T-helper 1 cell (primary cell): ENCODE measurements around the gene KIAA1671.

Experiments
- DNase-seq, 5 donors: peaks; one replicate each; pipeline ENCODE4 v3.0.0-alpha.2; 2012 to 2020

KIAA1671 gene

DNA sequence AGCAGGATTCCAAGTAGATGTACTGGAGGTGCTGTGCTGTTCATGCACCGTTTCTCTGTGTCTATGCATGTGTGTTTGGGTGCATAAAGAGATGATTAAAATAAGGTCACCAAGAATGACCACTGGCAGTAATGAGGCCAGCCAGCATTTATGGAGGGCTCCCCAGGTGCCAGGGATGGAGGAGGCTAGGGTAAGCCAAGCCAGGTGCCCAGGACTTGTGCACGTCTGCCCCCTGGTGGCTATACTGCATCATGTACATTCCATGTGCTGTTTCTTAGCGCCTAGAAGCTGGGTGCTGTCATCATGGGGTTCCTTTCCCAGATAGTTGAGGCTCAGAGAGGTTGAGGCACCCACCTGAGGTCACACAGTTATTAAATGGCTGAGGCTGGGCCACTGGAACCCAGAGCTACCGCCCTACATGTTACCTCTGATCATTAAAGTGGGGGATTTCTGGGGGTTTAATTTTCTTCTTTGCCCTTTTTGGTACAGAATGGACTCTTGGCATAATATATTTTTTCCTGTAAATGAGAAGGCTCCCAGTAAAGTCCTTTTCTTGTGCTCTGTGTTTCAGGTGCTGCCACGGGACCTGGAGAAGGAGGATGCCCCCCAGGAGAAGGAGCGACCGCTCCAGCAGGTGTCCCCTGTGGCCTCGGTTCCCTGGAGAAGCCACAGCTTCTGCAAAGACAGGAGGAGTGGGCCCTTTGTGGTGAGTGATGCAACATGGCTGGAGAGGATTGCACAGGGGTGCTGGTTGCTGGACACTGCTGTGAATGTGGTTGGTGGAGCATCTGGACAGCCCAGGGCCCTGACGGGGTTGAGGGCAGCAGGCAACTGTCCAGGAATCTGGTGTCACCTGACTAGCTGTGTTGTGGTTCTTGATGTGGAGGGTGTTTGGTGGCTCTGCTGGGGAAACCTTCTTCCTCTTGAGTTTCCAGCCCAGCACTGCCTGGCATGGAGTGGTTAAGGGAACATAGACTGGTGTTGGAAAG lies 96.4 kb downstream of the KIAA1671 start:
- peak; percentile 40 to 69 (median 56) for DNase-seq

DNA sequence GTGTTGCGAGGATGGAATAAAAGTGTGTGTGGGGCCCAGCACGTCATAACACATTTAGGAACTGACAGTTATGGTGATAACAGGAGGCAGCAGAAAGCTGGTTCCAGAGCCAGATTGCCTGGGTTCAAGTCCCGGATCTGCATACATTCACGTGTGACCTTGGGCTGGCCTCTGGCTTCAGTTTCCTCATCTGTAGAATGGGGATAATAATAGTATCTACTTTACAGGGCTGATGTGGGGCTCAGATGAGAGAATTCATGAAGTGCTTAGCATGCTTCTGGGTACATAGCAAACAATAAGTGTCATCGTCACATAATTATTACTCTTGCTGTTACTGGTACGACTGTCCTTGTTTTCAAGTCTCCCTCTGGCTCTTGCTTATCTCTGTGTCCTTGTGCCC lies 97.3 kb downstream of the KIAA1671 start:
- DNase-seq, result no peak

DNA sequence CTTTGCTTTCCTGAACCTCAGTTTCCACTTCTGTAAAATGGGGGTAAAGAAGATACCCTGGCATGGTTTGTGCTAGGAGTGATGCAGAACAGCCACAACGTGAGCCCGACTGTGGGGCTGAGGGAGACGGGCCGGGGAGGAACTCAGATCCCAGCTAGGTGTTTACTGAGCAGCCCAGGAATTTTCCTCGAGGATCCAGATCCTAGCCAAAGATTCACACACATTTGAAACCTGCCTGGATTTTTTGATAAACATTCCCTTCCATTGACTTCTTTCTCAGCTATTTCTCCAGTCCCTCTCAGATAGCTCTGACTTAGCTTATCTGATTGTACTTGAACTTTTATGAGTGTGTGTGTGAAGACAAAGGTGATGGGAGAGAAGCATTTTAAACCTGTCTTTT lies 98.0 kb downstream of the KIAA1671 start:
- DNase-seq, result no peak

DNA sequence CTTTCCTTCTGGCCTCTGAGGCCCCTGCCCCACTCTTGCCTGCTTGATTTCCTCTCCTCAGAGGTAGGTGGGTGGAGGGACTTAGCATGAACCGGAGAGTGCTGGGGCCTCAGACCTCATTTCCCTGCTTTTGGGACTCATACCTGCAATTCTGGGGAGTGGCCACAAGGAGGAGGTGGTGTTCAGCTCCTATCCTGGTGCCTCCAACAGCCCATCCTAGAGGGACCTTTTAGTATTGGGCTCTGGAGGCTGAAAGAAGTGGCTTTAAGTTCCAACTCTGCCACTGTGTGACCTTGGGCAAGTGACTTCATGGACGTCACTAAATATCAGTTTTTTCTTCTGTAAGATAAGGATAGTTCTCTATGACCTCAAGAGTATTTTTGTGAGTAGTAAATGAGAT lies 98.6 kb downstream of the KIAA1671 start:
- DNase-seq, result no peak

DNA sequence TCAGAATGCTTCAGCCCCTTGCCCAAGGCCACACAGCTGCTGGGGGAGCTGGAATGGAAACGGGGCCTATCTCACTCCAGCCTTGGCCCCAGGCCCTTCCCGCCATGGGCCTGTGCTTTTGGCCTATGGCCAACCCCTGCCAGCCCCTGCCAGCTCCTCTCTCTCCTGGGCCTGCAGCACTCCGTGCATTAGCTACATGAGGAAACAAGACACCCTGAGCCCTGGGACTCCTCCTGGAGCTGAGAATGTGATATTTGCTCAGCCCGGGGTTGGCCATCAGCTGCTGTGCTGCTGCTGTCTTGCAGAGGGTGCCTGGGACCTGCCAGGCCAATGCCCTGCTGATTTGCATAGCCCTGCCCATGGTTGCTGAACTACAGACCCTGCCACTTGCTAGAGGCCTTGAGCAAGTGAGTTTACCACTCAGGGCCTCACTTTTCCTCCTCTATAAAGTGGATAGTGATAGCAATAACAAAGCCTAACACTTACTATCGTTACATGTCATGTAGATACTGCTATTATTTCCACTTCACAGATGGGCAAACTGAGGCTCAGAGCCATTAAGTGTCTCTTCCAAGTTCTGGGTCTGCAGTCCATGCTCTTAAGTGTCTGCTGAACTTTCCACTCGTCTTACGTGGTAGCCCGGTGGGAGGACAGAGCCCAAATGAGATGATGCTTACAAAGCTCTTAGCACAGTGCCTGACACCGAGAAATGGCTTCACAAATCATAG lies 99.6 kb downstream of the KIAA1671 start:
- no peak for DNase-seq

DNA sequence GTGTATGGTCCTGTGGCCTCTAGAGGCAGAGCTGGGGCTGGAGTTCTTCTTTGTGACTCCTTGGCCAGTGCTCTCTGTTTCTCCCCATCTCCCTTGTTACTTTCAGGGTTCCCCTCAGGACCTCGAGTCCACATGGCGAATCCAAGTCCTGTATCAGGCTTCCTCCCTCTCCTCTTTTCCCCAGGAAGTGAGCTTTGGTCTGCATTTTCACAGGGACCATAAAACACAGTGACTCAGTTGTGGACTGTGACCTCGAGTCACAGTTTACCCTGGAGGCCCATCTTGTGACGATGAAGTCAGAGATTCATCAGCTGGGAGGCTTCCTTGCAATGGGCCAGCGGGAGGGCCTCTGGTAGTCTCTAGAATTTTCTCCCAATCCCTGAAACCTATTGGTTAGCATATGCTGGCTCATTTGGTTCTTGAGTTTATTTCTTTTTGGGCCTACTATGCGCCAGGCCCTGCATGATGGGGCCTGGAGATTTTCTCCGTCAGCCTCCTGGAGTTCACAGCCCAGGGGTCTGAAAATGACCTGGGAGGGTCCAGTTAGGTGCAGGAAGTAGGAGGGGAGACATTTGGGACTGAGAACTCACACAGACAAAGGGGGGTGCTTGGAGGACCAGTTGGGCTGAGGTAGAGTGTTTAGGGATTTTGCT lies 100.8 kb downstream of the KIAA1671 start:
- DNase-seq, result no peak

DNA sequence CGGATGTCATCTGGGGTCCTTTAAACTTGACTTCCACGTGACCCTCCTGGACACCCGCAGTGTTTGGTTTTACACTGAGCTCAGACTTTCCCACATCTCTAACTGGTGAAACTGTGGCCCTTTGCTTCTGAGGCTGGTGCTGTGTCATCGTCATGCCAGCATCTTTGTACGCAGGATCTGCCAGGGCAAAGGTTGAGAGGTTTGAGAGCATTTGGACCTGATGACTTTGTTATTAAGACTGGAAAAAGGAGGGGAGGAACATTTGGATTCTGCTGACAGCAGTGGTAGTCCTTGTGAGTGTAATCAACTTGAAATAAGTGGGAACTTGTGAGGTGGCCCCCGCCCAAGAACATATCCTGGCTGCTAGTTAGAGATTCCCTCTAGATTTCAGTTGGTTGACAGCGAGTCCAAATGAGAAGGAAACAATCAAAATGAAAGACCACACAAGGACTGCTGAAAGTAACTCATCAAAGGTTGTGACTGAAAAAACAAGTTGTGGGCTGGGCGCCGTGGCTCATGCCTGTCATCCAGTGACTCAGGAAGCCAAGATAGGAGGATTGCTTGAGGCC lies 102.5 kb downstream of the KIAA1671 start:
- DNase-seq, result peak in 1 of 5 donors; percentile 74

DNA sequence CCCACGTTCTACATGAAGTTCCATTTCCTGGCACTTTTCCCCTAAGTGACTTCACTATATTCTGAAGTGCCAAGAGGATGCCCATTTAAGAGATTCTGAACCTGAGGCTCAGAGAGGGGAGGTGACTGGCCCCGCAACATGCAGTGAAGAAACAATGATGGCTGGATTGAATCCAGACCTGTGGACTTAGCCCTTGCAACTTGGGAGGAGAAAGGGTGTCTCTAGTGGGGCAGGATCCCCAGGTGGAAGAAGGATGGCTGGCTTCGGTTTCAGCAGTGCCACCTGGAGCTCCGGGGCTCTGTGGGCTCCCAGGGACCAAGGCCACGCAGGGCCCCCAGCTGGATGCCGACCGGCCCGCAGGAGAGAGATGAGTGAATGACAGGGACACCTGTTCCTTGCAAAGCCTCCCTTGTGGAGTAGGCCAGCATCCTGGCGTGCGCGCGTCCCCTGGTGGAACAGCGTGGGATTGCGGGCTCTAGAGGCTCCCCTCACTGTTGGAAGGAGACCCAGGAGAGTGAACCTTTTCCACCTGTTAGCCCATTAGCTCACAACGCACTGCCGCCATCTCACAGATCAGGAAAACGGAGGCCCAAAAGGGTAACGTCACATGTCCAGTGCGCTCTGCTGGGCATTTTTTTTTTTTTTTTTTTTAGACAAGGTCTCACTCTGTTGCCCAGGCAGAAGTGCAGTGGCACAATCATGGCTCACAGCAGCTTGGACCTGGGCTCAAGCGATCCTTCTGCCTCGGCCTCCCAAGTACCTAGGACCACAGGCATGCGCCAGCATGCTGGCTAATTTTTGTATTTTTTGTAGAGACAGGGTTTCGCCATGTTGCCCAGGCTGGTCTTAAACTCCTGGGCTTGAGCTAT lies 104.7 kb downstream of the KIAA1671 start:
- DNase-seq, result peak; percentile 34 to 69 (median 55)

DNA sequence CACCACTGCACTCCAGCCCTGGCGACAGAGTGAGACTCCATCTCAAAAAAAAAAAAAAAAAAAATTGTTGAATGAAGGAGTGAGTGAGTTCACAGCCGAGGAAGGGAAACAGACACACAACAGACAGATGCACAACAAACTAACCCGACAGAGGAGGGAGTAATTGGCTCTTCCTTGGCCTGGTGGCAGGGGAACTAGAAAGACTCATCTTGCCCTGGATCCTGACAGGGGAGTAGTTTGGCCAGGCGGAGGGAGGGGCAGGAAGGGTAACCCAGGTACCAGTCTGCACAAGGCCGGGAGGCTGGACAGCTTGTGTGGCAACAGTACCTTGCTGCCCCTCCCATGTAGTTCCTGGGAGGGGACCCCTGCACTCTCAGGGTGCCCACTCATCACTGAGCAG lies 106.9 kb downstream of the KIAA1671 start:
- no peak for DNase-seq

DNA sequence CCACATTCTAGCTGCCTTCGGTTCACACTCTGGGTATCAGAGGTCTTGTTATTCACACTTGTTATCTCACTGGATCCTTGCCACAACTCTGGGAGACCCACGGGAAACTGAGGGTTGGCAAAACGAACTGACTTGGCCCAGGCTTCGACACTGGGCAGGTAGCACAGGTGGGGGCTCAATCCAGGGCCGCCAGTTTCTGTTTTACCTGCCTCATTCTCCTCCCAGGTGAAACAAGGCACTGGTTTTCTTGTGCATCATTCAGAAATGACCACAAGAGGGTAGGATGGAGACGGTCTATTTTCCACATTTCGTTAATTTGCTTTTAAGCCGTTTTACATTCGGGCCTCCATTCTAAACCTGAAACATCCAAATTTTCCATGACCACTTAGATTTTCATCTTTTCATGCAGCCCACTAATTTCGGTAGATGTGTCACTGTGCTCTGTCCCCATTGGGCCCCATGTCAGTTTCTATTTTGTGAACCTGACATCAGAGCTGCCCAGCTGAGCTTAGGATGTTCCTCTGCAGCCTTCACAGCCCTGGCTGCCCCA lies 108.1 kb downstream of the KIAA1671 start:
- peak in 1 of 5 donors; percentile 40 for DNase-seq

DNA sequence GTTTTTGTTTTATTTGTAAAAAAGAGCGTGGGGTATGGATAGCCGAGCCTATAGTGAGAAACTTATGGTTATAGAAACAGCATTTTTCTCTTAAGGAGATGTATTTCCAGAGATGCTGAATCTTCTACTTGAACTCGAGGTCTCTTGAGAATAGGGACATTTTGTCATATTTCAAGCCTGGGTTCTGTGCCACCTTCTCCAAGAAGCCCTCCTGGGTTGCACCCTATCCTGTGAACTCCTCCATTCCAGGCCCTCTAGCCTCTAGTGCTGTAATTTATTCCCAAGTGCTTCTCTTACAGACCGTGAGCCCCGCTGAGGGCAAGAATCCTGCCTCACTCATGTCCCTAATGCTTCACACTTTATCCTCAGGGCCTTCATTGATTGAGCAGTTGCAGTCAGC lies 108.6 kb downstream of the KIAA1671 start:
- no peak for DNase-seq

DNA sequence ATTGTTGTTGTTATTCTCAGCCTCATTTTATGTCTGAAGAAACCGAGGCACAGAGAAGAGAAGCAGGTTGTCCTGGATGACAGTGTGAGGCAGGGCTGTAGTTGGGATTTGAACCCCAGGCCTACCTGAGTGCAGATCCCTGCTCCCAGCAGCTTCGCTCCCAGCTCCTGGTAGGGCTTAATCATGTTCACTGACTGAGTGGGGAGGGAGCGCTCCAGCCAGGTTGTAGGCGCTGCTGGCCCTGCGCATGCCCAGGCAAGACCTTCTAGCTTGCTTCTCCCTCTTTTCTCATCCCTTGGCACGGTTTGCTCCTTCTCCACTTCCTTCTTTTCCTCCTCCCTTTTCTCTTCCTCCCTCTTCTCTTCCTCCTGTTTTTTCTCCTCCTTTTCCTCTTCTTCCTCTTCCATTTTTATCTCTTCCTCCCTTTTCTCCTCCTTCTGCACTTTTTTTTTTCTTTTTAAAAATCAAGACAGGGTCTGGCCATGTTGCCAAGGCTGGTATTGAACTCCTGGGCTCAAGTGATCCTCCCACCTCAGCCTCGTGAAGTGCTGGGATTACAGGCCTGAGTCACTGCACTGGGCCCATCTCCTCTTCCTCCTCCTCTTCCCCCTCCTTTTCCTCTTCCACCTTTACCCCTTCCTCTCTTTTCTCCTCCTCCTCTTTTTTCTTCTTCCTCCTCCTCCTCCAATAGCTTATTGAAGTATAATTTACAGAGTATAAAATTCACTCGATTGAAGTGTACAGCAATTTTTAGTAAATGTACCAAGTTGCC lies 109.3 kb downstream of the KIAA1671 start:
- no peak for DNase-seq

DNA sequence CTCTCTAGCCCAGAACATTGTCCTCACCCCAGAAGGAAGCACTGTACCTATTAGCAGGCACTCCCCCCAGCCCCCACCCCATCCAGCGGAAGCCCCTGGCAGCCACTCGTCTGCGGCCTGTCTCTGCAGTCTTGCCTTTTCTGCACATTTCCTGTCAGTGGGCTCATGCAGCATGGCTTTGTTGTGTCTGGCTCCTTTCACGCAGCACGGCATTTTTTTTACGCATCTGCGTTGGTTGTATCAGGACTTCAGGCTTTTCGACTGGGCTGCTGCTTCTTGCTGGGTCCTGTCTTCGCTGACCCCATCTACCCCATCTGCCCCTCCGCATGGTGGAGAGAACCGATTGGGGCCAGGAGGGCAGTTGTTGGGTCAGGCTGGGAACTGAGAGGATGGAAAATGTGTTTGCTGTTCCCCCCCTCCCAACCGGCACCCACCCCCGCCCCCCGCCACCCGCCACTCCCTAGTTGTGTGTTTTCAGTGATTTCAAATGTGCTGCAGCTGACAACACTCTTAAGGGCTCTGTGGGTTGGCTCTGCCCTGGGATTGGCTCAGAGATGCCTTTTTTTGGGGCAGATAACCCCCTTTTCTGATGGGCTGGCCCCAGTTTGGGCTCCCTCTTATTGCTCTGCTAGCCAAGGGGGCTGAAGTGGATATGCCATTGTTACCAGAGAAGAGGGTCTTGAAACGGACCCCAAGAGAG lies 110.0 kb downstream of the KIAA1671 start:
- DNase-seq, result peak; percentile 53 to 79 (median 70)

DNA sequence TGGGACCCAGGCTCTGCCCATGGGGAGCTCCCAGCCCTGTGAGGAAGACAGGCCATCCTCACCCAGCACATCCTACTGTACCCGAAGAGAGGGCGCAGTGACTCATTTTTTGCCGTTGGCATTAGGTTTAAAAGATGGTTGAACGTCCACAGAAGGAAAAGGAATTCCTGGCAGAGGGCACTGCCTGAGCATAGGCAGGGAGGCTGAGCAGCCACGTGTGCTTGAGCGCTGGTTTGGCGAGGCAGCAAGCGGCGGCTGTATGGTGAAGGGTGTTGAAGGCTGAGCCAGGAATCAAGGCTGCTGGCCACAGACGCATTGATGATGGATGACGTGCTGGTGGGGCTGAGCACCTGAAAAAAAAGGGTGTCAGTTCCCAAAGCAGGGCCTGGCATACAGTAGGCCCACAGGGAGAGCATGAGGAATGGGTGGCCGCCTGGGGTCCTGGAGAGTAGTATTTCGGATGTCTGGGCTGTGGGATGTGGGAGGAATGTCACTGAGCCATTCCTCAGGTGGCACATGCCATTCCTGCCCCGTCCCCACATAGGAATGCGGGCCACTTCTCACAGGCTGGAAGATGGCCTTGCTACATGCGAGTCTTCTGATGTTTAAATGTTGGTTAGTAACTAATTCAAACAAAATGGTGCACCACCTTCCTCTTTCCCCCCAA lies 112.5 kb downstream of the KIAA1671 start:
- no peak for DNase-seq

DNA sequence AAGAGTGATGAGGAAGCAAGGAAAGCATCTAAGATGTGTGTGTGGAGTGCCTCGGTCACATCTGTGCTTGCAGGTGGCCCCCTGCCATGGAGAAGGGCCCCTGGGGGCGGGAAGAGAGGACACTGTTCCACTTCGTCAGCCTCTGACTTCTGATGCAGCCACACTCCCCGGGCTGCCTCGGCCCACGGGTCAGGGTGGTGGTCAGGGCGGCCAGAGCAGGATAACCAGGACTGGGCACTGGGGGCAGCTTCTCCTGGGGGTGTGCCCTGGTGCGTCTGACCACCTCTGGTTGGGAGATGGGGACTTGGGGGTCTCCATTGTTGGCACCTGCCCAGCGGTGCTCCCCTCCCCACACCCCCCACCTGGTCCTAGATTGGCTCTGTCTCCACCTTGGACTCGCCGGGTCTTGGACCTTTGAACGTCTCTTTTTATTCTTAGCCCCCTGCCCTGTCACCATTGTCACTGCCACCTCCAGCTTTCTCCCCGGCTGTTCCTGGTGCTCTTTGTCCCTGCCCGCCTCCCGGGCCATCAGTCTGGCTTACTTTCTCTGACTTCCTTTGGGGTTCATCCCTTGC lies 114.4 kb downstream of the KIAA1671 start:
- DNase-seq, result no peak

DNA sequence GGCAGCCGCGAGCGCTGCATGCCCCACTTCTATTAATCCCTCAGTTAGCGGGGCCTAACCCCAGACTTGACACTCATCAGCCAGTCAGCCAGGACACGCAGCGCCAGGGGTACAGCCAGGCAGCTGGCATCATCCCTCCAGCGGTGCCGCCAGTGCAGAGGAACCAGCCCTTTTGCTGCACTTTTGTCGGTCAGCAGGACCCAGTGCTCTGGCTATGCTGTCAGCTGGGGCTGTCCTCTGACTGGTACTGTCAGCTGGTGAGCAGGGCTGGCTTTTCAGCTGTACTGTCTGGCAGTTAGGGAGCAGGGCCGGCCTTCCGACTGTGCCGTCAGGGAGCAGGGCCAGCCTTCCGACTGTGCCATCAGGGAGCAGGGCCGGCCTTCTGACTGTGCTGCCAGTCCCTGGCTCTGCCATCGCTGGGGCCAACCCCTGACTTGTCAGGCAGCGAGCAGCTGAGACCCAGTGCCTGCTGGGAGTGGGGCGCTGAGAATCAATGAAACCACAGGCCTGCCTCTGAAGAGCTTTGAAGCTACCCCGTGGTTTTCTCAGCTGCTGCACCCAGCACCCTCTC lies 115.4 kb downstream of the KIAA1671 start:
- DNase-seq, result peak; percentile 67 to 96 (median 82)

DNA sequence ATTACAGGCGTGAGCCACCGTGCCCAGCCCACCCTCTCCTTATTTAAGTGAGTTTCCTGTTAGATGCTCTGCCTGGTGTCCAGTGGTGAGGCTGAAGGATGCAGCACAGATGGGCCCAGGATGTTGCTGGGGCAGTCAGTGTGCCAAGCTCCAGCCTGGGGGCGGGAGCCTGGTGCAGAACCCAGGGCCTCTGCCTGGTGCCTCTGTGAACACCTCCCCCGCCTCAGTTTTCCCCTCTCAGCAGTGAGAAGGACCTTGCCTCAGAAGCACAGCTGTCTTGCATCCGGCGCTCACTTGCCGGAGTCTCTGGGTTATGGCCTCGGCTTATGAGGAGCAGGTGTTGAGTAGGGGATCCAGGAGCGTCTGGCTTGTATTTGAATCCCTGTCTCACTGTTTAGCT lies 116.2 kb downstream of the KIAA1671 start:
- DNase-seq, result peak in 3 of 5 donors; percentile 23 to 78 (median 29)

DNA sequence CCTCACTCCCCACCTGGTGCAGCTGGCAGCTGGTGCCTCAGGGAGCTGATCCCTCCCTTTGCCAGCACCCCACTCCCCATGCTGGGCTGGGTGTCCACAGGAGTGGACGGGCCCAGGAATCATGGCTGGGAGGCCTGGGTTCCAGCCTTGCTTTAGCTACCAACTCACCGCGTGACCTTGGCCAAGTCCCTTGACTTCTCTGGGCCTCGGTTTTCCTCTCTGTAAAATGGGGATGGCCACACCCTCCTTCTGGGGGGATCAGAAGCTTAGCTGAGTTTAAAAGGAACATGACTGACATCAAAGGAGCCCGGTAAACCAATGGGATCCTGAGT lies 116.9 kb downstream of the KIAA1671 start:
- no peak for DNase-seq
